Tibial nerve (tissue), 3 donors: ENCODE measurements around the gene MRPL2.

Experiments
- EP300 ChIP-seq, 2 donors: sonication (generic); formaldehyde crosslinking; IDR thresholded peaks; one replicate each; pipeline ENCODE4 v1.6.1; 2017; ENCODE audit warnings: antibody characterized with exemption in 2 of 2, mild to moderate bottlenecking in 1 of 2
- POLR2A ChIP-seq, 2 donors: fragments of 450-650 bp; IDR thresholded peaks; one replicate each; pipeline ENCODE4 v1.6.1; 2017; ENCODE audit warnings: antibody characterized with exemption in 2 of 2, mild to moderate bottlenecking in 2 of 2, moderate library complexity in 2 of 2

DNA sequence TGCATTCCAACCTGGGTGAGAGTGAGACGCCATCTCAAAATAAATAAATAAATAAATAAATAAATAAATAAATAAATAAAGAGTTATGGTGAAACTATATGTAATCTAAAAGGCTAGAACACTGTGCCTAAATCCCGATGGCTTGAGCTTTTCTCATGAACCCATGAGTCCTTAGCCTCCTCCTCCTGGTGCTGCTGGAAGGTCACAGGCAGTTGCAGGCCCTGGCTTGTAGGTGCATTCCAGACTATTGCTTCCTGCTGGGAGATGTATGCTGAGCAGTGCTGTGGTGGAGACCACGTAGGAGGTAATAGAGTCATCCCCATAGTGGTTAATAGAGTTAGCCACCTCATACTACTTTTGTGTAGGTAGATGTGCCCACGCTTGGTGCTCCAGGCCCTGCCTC, 29.4 kb upstream of the MRPL2 start:
- TF ChIP-seq POLR2A (IDR thresholded peaks at IDR 0.05) = no peak
- no peak for TF ChIP-seq EP300 (IDR thresholded peaks at IDR 0.05)
